ENCODE results near the gene LRRC2. TPM values are rescaled to one million over a fixed set of nuclear protein-coding genes. Genes with fewer than 3 reads are reported as not detected.
"Not testable (repeated sequence)": the region's sequence is repeated elsewhere in the genome, so short reads cannot be mapped to it uniquely, and the experiment has no call there.

LRRC2 gene
- total and polyA plus RNA-seq, 8 donors: 1.0 to 4.6 (median 1.8) TPM; not detected in 1

GRCh38 chr3:46541835-46542234, 24.3 kb downstream of the LRRC2 start:
- 75 to 95% (median 84%) methylated on average over 1 of the region's 1 CpG for WGBS, 5 donors
- no peak for DNase-seq
- H3K36me3 ChIP-seq: peaks cover 0 to 9% (median 3%) of the 10 kb centered on the region in 4 donors
- intact Hi-C loops (cut with DNase I; ENCODE audit: low total_unique reads): no loop called here
- no peak overlapping the region for H3K27ac ChIP-seq
- no peak overlapping the region for H3K4me3 ChIP-seq
- no peaks in the 10 kb centered on the region for H3K9me3 ChIP-seq
- no peaks in the 10 kb centered on the region for H3K27me3 ChIP-seq
- TF ChIP-seq POLR2A (IDR thresholded peaks at IDR 0.05): no peak
- no peak for TF ChIP-seq POLR2AphosphoS5 (IDR thresholded peaks at IDR 0.05)
- no peak for TF ChIP-seq EP300 (IDR thresholded peaks at IDR 0.05)
- no peak for TF ChIP-seq CTCF (IDR thresholded peaks at IDR 0.05)
- H3K4me1 ChIP-seq: peaks cover 0 to 6% (median 2%) of the 10 kb centered on the region in 4 donors

- Histone ChIP-seq H3K27ac (no peak overlapping the region), H3K36me3 (peaks cover 0 to 9% (median 3%) of the 10 kb centered on the region in 4 donors), H3K4me1 (peaks cover 0 to 6% (median 2%) of the 10 kb centered on the region in 4 donors), H3K4me3 (no peak overlapping the region), H3K9me3 (no peaks in the 10 kb centered on the region), H3K27me3 (no peaks in the 10 kb centered on the region)
- WGBS, 5 donors: 88 to 99% (median 96%) methylated on average over 4 of the region's 4 CpGs
- intact Hi-C loops (cut with DNase I; ENCODE audit: low total_unique reads): no loop called here
- TF ChIP-seq POLR2AphosphoS5 (IDR thresholded peaks at IDR 0.05) (no peak), POLR2A (IDR thresholded peaks at IDR 0.05) (no peak), EP300 (IDR thresholded peaks at IDR 0.05) (no peak), CTCF (IDR thresholded peaks at IDR 0.05) (no peak)
- no peak for DNase-seq
Measured at GRCh38 chr3:46540550-46540949, 25.6 kb downstream of the LRRC2 start.

GRCh38 chr3:46539443-46540005, 26.6 kb downstream of the LRRC2 start:
- no peaks in the 10 kb centered on the region for H3K9me3 ChIP-seq
- H3K36me3 ChIP-seq: peaks cover 0 to 4% (median under 1%) of the 10 kb centered on the region in 4 donors
- H3K27ac ChIP-seq: peak overlapping the region in 4 of 5 donors; percentile 3 to 64 (median 54)
- no peaks in the 10 kb centered on the region for H3K27me3 ChIP-seq
- intact Hi-C loops (cut with DNase I; ENCODE audit: low total_unique reads): no loop called here
- H3K4me1 ChIP-seq: peaks cover 0 to 6% (median 2%) of the 10 kb centered on the region in 4 donors
- no peak for TF ChIP-seq EP300 (IDR thresholded peaks at IDR 0.05)
- no peak for TF ChIP-seq CTCF (IDR thresholded peaks at IDR 0.05)
- no peak for TF ChIP-seq POLR2A (IDR thresholded peaks at IDR 0.05)
- TF ChIP-seq POLR2AphosphoS5 (IDR thresholded peaks at IDR 0.05): no peak
- 84 to 92% (median 92%) methylated on average over 9 of the region's 9 CpGs for WGBS, 5 donors
- H3K4me3 ChIP-seq: no peak overlapping the region
- DNase-seq: no peak

GRCh38 chr3:46538803-46539442, 27.2 kb downstream of the LRRC2 start:
- no peak for TF ChIP-seq EP300 (IDR thresholded peaks at IDR 0.05)
- TF ChIP-seq POLR2A (IDR thresholded peaks at IDR 0.05): no peak
- no peak for TF ChIP-seq CTCF (IDR thresholded peaks at IDR 0.05)
- no peak for TF ChIP-seq POLR2AphosphoS5 (IDR thresholded peaks at IDR 0.05)
- Histone ChIP-seq H3K4me3 (peak overlapping the region in 1 of 4 donors; percentile 7), H3K36me3 (no peaks in the 10 kb centered on the region), H3K9me3 (no peaks in the 10 kb centered on the region), H3K27ac (peak overlapping the region in 4 of 5 donors; percentile 13 to 64 (median 40)), H3K27me3 (no peaks in the 10 kb centered on the region), H3K4me1 (peaks cover 0 to 6% (median 2%) of the 10 kb centered on the region in 4 donors)
- DNase-seq: peak; percentile 63 to 78
- intact Hi-C loops (cut with DNase I; ENCODE audit: low total_unique reads): no loop called here
- WGBS, 5 donors: 42 to 59% (median 57%) methylated on average over 14 of the region's 14 CpGs

- H3K9me3 ChIP-seq; H3K4me1 ChIP-seq; H3K27me3 ChIP-seq; H3K4me3 ChIP-seq; DNase-seq; H3K36me3 ChIP-seq; intact Hi-C loops (cut with DNase I; ENCODE audit: low total_unique reads): not testable (repeated sequence)
- WGBS, 5 donors: 58 to 71% (median 65%) methylated on average over 5 of the region's 5 CpGs
- peak overlapping the region in 3 of 5 donors; percentile 13 to 64 (median 17) for H3K27ac ChIP-seq
Measured at GRCh38 chr3:46538425-46538802, 27.7 kb downstream of the LRRC2 start.
